Measurements from ENCODE around the gene PPP1R8. TPM values are rescaled to one million over a fixed set of nuclear protein-coding genes. Genes with fewer than 3 reads are reported as not detected.

The PPP1R8 gene
- polyA plus RNA-seq, 10 donors, result 29.0 to 38.0 (median 32.0) TPM

DNA sequence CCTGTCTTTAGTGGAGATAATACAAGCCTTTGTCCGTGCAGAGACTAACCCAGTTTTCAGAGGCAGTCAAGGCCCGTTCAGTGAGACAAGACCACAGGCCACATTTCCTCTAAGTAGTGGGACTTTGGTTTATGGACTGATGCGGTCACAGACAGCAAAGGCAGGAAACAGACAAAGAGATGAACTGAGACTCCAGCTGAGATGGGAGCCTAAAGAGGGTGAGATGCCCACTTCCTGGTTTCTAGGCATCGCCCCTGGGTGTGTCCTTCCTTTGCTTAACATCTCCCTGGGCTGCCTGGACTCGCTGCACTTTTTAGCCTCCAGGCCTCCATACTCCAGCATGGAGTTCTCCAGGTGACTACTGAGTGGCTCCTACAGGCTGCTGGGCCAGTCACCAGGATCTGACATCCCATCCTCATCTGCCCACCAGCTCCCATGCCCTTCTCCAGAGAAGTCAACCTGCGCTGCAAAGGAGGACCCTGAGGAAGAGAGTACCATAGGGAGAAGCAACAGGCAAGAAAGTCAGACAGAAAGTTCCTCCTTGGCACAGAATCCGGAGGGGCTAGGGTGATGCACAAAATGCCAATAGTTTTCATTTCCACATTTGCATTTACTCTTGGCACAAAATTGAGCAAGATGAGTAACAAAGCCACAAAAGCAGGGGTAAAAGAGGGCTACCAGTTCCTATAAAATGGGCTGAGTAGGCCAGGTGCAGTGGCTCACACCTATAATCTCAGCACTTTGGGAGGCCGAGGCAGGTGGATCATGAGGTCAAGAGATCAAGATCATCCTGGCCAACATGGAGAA, 56.8 kb downstream of the PPP1R8 start:
- DNase-seq, result no peak

DNA sequence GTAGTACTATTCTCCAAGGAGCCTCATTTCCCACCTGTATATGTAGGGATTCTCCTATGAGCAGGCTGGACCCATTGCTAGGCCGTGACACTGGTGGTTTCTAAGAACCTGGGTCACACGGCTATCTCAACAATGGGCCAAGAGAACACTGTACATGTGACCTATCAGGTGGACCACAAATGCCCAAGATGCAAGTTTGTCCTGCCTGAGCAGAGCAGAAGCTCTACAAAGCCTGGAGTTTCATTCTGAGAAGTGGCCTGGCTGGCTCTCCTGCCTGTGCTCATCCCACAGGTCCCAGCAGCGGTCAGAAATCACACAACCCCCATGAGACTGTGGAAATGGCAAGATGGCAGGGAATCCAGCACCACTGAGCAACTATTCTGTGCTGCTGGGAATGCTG, 58.9 kb downstream of the PPP1R8 start:
- no peak for DNase-seq

DNA sequence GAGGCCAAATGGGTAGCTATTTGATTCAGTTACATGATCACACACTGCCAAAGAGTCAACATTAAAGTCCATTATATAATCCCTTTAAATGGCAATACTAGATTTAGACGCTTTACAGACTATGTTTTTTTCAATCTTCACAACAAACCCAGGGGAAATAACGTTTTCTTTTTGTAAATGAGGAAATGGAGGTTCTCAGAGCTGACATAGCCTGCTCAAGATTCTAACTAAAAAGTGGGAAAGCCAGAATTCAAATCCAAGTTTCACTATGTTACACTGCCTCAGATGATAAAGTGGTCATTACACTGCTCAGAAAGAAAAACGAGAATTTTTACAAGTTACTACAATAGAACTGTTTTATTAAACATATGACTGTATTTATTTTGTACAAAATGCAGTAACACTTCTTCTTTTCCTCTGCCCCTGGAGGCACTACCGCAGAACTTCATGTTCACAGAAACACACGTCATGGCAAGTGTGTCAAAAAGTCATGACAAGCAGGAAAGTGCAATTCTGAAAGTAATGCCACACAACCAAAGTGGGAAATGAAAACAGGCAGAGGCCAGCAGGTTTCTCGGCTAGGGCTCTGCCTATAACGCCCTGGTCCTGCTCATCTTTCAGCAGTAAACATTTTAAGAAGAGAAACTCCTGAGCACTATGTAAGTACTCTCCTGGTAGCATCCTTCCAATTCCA, 60.8 kb downstream of the PPP1R8 start:
- no peak for DNase-seq

DNA sequence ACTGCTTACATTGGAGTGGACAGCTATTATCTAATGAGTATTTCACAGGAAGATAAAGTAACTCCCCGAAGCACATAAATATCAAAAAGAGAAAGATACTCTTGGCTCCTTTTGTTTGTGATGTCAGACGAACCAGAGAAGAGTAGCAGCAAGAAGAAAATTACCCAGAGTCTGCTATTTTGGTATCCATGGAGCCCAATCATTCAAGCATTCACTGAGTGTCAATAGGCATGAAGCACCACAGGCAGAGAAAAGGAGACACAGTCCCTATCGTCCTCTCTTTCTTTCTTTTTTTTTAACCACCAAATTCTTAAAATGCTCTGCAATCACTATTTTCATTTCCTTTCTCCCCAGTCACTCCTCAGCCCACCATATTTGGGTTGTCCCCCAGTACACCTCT, 63.9 kb downstream of the PPP1R8 start:
- DNase-seq, result no peak

Other genes starting within 250 kb of the PPP1R8 start
- gene AHDC1, start 226.6 kb upstream of the PPP1R8 start, polyA plus RNA-seq (ENCODE audit: insufficient read length in 10 of 10), result 100 to 1,000 TPM in 1 of 10 donors, 10 to 100 TPM in 9; 55.7 to 104 (median 78.7) TPM
- gene FGR, start 195.6 kb upstream of the PPP1R8 start, polyA plus RNA-seq (ENCODE audit: insufficient read length in 10 of 10), result 1 to 10 TPM; 1.1 to 3.3 (median 2.2) TPM
- 10 to 100 TPM; 45.3 to 80.8 (median 67.3) TPM for gene IFI6, start 158.6 kb upstream of the PPP1R8 start, polyA plus RNA-seq (ENCODE audit: insufficient read length in 10 of 10)
- 10 to 100 TPM; 14.4 to 32.6 (median 19.2) TPM for gene FAM76A, start 104.8 kb upstream of the PPP1R8 start, polyA plus RNA-seq (ENCODE audit: insufficient read length in 10 of 10)
- gene STX12, start 57.6 kb upstream of the PPP1R8 start, polyA plus RNA-seq (ENCODE audit: insufficient read length in 10 of 10), result 10 to 100 TPM; 27.3 to 42.2 (median 32.6) TPM
- 1 to 10 TPM; 2.4 to 5.7 (median 3.2) TPM for gene THEMIS2, start 41.8 kb downstream of the PPP1R8 start, polyA plus RNA-seq (ENCODE audit: insufficient read length in 10 of 10)
- gene RPA2, start 83.8 kb downstream of the PPP1R8 start, polyA plus RNA-seq (ENCODE audit: insufficient read length in 10 of 10), result 10 to 100 TPM; 37.5 to 64.2 (median 45.9) TPM
- under 1 TPM in 5 of 10 donors, not detected in 5; 0.15 to 0.48 (median 0.31) TPM for gene SMPDL3B, start 104.2 kb downstream of the PPP1R8 start, polyA plus RNA-seq (ENCODE audit: insufficient read length in 10 of 10)
- 1 to 10 TPM; 5.9 to 8.4 (median 6.8) TPM for gene XKR8, start 129.2 kb downstream of the PPP1R8 start, polyA plus RNA-seq (ENCODE audit: insufficient read length in 10 of 10)